Measurements from ENCODE around the gene ADO. TPM values are rescaled to one million over a fixed set of nuclear protein-coding genes. Genes with fewer than 3 reads are reported as not detected.

Gene ADO
- total RNA-seq, 4 donors from 2014 or later: 17.1 to 22.3 (median 21.2) TPM

DNA sequence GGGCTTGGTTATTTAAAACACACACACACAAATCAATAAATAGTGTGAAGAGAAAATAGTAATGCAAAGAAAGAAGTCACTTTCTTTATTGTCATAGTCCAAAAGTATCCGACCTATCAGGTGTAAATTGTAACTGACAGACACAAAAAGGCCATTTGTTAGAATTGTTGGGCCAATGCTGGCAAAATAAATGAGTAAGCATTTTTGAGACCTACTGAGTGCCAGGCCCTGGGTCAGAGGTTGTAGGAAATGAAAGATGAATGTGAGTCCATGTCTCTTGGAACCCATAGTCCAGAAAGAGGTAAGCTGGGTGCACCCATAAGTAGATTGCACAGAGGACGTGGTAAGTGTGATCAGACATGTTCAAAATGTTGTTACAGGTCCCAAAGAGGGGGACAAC is 25.1 kb downstream of the ADO start:
- H3K4me3 ChIP-seq (ENCODE audit: low read depth, poor library complexity, severe bottlenecking): no peak overlapping the region
- WGBS, 2 donors: 75 to 84% methylated on average over 2 of the region's 2 CpGs
- intact Hi-C loops (cut with DNase I; ENCODE audit: low total_unique reads): no loop called here
- no peak for DNase-seq (ENCODE audit: low spot score in 2 of 2)
- TF ChIP-seq, protein P1, sequence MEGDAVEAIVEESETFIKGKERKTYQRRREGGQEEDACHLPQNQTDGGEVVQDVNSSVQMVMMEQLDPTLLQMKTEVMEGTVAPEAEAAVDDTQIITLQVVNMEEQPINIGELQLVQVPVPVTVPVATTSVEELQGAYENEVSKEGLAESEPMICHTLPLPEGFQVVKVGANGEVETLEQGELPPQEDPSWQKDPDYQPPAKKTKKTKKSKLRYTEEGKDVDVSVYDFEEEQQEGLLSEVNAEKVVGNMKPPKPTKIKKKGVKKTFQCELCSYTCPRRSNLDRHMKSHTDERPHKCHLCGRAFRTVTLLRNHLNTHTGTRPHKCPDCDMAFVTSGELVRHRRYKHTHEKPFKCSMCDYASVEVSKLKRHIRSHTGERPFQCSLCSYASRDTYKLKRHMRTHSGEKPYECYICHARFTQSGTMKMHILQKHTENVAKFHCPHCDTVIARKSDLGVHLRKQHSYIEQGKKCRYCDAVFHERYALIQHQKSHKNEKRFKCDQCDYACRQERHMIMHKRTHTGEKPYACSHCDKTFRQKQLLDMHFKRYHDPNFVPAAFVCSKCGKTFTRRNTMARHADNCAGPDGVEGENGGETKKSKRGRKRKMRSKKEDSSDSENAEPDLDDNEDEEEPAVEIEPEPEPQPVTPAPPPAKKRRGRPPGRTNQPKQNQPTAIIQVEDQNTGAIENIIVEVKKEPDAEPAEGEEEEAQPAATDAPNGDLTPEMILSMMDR (IDR thresholded peaks at IDR 0.05): no peak
- TF ChIP-seq POLR2A (IDR thresholded peaks at IDR 0.05): no peak

DNA sequence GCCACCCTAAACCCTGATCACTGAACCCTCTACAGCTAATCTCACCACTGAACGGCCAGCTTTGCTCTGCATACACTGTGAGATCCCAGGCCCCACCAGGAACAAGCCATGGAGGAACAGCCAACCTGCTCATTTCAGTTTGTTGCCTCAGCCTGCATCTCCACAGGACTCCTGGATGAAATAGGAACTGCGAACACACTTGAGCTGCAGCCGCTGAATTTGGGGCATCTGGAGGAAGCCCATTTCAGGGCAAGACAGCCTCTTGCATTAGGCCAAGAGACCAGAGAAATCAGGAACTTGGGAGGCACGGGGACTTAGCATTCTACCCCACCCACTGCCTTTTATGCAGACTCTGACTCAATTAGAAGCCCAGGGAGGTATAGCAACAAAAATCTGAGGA is 26.2 kb downstream of the ADO start:
- intact Hi-C loops (cut with DNase I; ENCODE audit: low total_unique reads): no loop called here
- DNase-seq (ENCODE audit: low spot score in 2 of 2): no peak
- 64 to 79% methylated on average over 4 of the region's 4 CpGs for WGBS, 2 donors
- no peak for TF ChIP-seq POLR2A (IDR thresholded peaks at IDR 0.05)
- TF ChIP-seq, protein P1 (IDR thresholded peaks at IDR 0.05): no peak
- H3K4me3 ChIP-seq (ENCODE audit: low read depth, poor library complexity, severe bottlenecking): no peak overlapping the region

DNA sequence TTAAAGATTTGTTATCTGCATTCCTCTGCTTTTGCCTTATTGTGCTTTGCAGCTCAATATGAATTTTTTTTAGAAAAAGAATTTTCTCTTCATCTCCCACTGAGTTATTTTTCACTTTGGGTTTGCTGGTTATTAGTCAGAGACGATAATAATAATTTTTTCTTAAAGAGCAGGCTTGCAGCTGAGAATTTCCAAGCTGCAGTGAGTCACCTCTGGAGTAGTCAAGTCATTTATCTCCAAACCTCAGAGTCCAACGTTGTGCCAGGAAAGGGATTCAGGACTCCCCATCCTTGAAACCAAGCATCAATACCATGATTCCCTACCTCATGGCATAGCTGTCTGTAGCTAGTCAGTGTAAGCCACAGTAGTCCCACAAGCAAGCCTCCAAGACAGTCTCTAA is 26.8 kb downstream of the ADO start:
- TF ChIP-seq, protein P1 (IDR thresholded peaks at IDR 0.05): no peak
- no peak for TF ChIP-seq POLR2A (IDR thresholded peaks at IDR 0.05)
- intact Hi-C loops (cut with DNase I; ENCODE audit: low total_unique reads): no loop called here
- 42 to 47% methylated on average over 2 of the region's 2 CpGs for WGBS, 2 donors
- no peak for DNase-seq (ENCODE audit: low spot score in 2 of 2)
- no peak overlapping the region for H3K4me3 ChIP-seq (ENCODE audit: low read depth, poor library complexity, severe bottlenecking)

DNA sequence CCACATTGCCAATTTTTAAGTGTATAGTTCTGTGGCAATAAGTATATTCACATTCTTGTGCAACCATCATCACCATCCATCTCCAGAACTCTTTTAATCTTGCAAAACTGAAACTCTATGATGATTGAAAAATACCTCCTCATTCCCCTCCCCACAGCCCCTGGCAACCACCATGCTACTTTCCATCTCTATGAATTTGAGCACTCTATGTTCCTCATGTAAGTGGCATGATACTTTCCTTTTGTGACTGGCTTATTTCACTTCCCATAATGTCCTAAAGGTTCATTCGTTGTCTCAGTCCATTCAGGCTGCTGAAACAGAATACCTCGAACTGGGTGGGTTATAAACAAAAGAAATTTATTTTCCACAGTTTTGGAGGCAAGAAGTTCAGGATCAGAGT is 35.1 kb downstream of the ADO start:
- H3K4me3 ChIP-seq (ENCODE audit: low read depth, poor library complexity, severe bottlenecking): no peak overlapping the region
- no peak for DNase-seq (ENCODE audit: low spot score in 2 of 2)
- 69 to 81% methylated on average over 2 of the region's 2 CpGs for WGBS, 2 donors
- TF ChIP-seq, protein P1 (IDR thresholded peaks at IDR 0.05): no peak
- TF ChIP-seq POLR2A (IDR thresholded peaks at IDR 0.05): no peak
- intact Hi-C loops (cut with DNase I; ENCODE audit: low total_unique reads): no loop called here

- 40 to 84% methylated on average over 1 of the region's 1 CpG for WGBS, 2 donors
- no peak for DNase-seq (ENCODE audit: low spot score in 2 of 2)
- intact Hi-C loops (cut with DNase I; ENCODE audit: low total_unique reads): no loop called here
- no peak overlapping the region for H3K4me3 ChIP-seq (ENCODE audit: low read depth, poor library complexity, severe bottlenecking)
- TF ChIP-seq, protein P1 (IDR thresholded peaks at IDR 0.05): no peak
- no peak for TF ChIP-seq POLR2A (IDR thresholded peaks at IDR 0.05)
Measured at GRCh38 chr10:62842983-62843382, 38.5 kb downstream of the ADO start.

DNA sequence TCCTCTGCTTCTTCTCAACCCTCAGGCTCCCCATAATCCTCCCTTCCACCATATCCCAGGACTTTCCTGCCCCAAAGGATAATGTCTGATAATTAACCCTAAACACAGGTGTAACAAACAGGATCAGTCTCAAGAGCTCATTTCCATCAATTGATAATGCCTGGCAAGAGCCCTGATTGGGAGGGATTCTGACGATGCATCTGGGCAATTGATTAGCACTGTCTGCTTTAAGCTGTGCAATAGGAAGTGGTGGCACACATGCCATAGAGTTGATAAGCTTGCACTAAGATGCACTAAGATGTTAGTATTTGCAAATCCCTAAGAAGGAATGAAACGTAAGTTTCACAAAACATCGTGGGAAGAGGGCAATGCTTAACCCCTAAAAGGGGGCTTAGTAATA is 39.1 kb downstream of the ADO start:
- TF ChIP-seq POLR2A (IDR thresholded peaks at IDR 0.05): no peak
- TF ChIP-seq, protein P1 (IDR thresholded peaks at IDR 0.05): no peak
- 65 to 74% methylated on average over 3 of the region's 3 CpGs for WGBS, 2 donors
- intact Hi-C loops (cut with DNase I; ENCODE audit: low total_unique reads): no loop called here
- H3K4me3 ChIP-seq (ENCODE audit: low read depth, poor library complexity, severe bottlenecking): no peak overlapping the region
- no peak for DNase-seq (ENCODE audit: low spot score in 2 of 2)

Measured in lower leg skin (tissue), 4 donors.